ENCODE measurements around the gene EFL1. TPM values are rescaled to one million over a fixed set of nuclear protein-coding genes. Genes with fewer than 3 reads are reported as not detected.

EFL1 gene
- total and polyA plus RNA-seq, 2 of the 8 experiments (the other 6 are each of a cell fraction or from before 2014, with no cell fraction given): 10.8 to 31.5 TPM

DNA sequence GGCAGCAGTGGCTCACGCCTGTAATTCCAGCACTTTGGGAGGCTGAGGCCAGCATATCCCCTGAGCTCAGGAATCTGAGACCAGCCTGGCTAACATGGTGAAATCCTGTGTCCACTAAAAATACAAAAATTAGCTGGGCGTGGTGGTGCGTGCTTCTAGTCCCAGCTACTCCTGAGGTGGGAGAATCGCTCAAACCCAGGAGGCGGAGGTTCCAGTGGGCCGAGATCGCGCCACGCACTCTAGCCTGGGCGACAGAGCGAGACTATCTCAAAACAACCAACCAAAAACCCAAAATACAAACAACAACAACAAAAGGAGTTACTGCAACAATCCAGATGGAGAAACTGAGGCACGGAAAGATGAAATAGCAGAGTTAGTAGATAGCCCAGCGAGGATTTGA, 35.5 kb upstream of the EFL1 start:
- DNase-seq (ENCODE audit: low read depth in 1 of 2, low spot score in 2 of 2) (no peak), FAIRE-seq (no peak)
- Histone ChIP-seq H3K4ac (replicated peaks; ENCODE audit: insufficient read length, low read depth, low read length) (no peak overlapping the region), H2AFZ (ENCODE audit: low read length) (no peak overlapping the region), H4K5ac (ENCODE audit: insufficient read length, low read depth, low read length) (no peak overlapping the region), H3K27me3 (replicated peaks in 1 of 4; ENCODE audit: control insufficient read depth in 3 of 4, extremely low read depth in 1 of 4, insufficient read depth in 3 of 4, low read length in 3 of 4) (no peaks in the 10 kb centered on the region), H3K36me3 (ENCODE audit: control insufficient read depth in 2 of 4, insufficient read depth in 4 of 4, low read length in 3 of 4) (no peaks in the 10 kb centered on the region), H3K14ac (ENCODE audit: insufficient read length) (no peak overlapping the region), H3K18ac (ENCODE audit: extremely low read depth, low read length) (no peak overlapping the region), H2BK15ac (ENCODE audit: low read length) (no peak overlapping the region), H3K27ac (ENCODE audit: low read depth, low read length) (no peak overlapping the region), H3K23me2 (ENCODE audit: low read depth, low read length) (no peaks in the 10 kb centered on the region), H3K9ac (replicated peaks in 1 of 4; ENCODE audit: extremely low read depth in 1 of 4, low read depth in 3 of 4, low read length in 3 of 4) (no peak overlapping the region), H2AK5ac (ENCODE audit: low read depth, low read length) (no peak overlapping the region), H2BK20ac (ENCODE audit: low read length) (no peak overlapping the region), H2BK5ac (ENCODE audit: low read depth, low read length) (no peak overlapping the region), H3K4me1 (replicated peaks in 1 of 4; ENCODE audit: control insufficient read depth in 3 of 4, insufficient read depth in 4 of 4, low read length in 3 of 4) (peaks cover 0 to 4% (median 3%) of the 10 kb centered on the region in 4 experiments; a peak in 4 of 7 replicates), H3K79me2 (ENCODE audit: control insufficient read depth in 1 of 2, insufficient read depth in 2 of 2, low read length in 2 of 2) (no peaks in the 10 kb centered on the region), H4K20me1 (replicated peaks in 1 of 2; ENCODE audit: control insufficient read depth in 1 of 2, insufficient read depth in 2 of 2, low read length in 2 of 2) (no peaks in the 10 kb centered on the region), H2BK120ac (replicated peaks; ENCODE audit: low read depth, low read length) (no peak overlapping the region), H4K91ac (replicated peaks; ENCODE audit: insufficient read length, low read length) (no peak overlapping the region), H3K56ac (replicated peaks; ENCODE audit: insufficient read length, low read depth, low read length) (no peak overlapping the region), H3K4me2 (ENCODE audit: insufficient read depth in 1 of 2, low read depth in 2 of 2, low read length in 2 of 2) (no peak overlapping the region), H4K8ac (ENCODE audit: extremely low read depth, insufficient read depth, low read length) (no peak overlapping the region), H2BK12ac (ENCODE audit: low read depth, low read length) (no peak overlapping the region), H3K4me3 (ENCODE audit: extremely low read depth in 1 of 4, insufficient read depth in 2 of 4, low read depth in 3 of 4, low read length in 4 of 4) (no peak overlapping the region), H3K23ac (ENCODE audit: insufficient read length) (no peak overlapping the region), H3K79me1 (ENCODE audit: low read depth, low read length) (no peaks in the 10 kb centered on the region), H3K9me3 (ENCODE audit: insufficient read depth in 2 of 2, low read depth in 1 of 2, low read length in 1 of 2) (no peaks in the 10 kb centered on the region)
- CTCF ChIA-PET (ENCODE audit: partially characterized antibody): interaction anchor here (1.1 to 1.4 kb wide), 3 partner anchors 8 to 16 kb away, joined by 4 to 5 read pairs (median 4); no protein-coding TSS in a partner anchor
- POLR2A ChIA-PET (ENCODE audit: partially characterized antibody): no interaction called here
- TF ChIP-seq EP300 (IDR thresholded peaks at IDR 0.05; ENCODE audit: borderline replicate concordance in 1 of 2, low read depth in 2 of 2, low read length in 2 of 2) (no peak), PHF8 (conservative IDR thresholded peaks at IDR 0.05; ENCODE audit: low read depth, low read length) (no peak), ZNF274 (IDR thresholded peaks at IDR 0.05; ENCODE audit: borderline replicate concordance, extremely low read depth, low read length) (no peak), JUND (IDR thresholded peaks at IDR 0.05; ENCODE audit: low read length) (no peak), CTBP2 (IDR thresholded peaks at IDR 0.05; ENCODE audit: borderline replicate concordance, insufficient read depth, insufficient read length, low read length) (no peak), EGR1 (IDR thresholded peaks at IDR 0.05; ENCODE audit: borderline replicate concordance, low read depth, low read length) (no peak), CBX5 (IDR thresholded peaks at IDR 0.05; ENCODE audit: low read depth, low read length) (no peak), HDAC6 (IDR thresholded peaks at IDR 0.05; ENCODE audit: low read depth, low read length) (no peak), RXRA (IDR thresholded peaks at IDR 0.05; ENCODE audit: insufficient read depth, low read depth, low read length) (no peak)
- TF ChIP-seq, protein P1, sequence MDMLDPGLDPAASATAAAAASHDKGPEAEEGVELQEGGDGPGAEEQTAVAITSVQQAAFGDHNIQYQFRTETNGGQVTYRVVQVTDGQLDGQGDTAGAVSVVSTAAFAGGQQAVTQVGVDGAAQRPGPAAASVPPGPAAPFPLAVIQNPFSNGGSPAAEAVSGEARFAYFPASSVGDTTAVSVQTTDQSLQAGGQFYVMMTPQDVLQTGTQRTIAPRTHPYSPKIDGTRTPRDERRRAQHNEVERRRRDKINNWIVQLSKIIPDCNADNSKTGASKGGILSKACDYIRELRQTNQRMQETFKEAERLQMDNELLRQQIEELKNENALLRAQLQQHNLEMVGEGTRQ (IDR thresholded peaks at IDR 0.05; ENCODE audit: low read length): no peak
- TF ChIP-seq, protein P2, sequence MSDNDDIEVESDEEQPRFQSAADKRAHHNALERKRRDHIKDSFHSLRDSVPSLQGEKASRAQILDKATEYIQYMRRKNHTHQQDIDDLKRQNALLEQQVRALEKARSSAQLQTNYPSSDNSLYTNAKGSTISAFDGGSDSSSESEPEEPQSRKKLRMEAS (IDR thresholded peaks at IDR 0.05): no peak
- TF ChIP-seq, protein P3, sequence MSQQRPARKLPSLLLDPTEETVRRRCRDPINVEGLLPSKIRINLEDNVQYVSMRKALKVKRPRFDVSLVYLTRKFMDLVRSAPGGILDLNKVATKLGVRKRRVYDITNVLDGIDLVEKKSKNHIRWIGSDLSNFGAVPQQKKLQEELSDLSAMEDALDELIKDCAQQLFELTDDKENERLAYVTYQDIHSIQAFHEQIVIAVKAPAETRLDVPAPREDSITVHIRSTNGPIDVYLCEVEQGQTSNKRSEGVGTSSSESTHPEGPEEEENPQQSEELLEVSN (IDR thresholded peaks at IDR 0.05): no peak
- WGBS, 2 experiments (ENCODE audit: extremely low coverage in 1 of 2, insufficient coverage in 1 of 2, insufficient read length in 1 of 2, insufficient replicate concordance in 2 of 2, low coverage in 1 of 2, low lambda C conversion rate in 2 of 2, missing lambda C conversion rate in 1 of 2): 95% methylated on average over 13 of the region's 13 CpGs; no CpG with 5 or more reads in 1 of the 2 experiments
